Tibial nerve (tissue), 4 donors: ENCODE results near the gene CLIC5. TPM values are rescaled to one million over a fixed set of nuclear protein-coding genes. Genes with fewer than 3 reads are reported as not detected.
A peak's percentile ranks its signal among the peaks of the same experiment; 100 is the strongest.

Source experiments
- DNase-seq, 2 donors: peaks; one replicate each; pipeline ENCODE4 v3.0.0-alpha.2; 2019; ENCODE audit warnings: low spot score in 2 of 2
- H3K27ac ChIP-seq, 4 donors: fragments of 200-600 bp; sonication (generic) in 3 of 4; one replicate each; pipeline ENCODE4 v1.5.1; 2017 to 2019; ENCODE audit warnings: mild to moderate bottlenecking in 1 of 4
- H3K27me3 ChIP-seq, 2 donors: fragments of 200-600 bp; sonication (generic) in 1 of 2; one replicate each; pipeline versions ENCODE4 v1.5.1 to v1.6.0; 2017 to 2019
- H3K36me3 ChIP-seq, 3 donors: fragments of 200-600 bp; sonication (generic); one replicate each; pipeline ENCODE4 v1.5.1; 2018 to 2019
- H3K4me1 ChIP-seq, 4 donors: fragments of 200-600 bp; sonication (generic) in 3 of 4; one replicate each; pipeline ENCODE4 v1.5.1; 2017 to 2019
- H3K4me3 ChIP-seq, 4 donors: fragments of 200-600 bp; sonication (generic) in 3 of 4; one replicate each; pipeline ENCODE4 v1.5.1; 2017 to 2019; ENCODE audit warnings: mild to moderate bottlenecking in 1 of 4, moderate library complexity in 1 of 4
- H3K9me3 ChIP-seq, 4 donors: fragments of 200-600 bp; sonication (generic) in 3 of 4; one replicate each; pipeline ENCODE4 v1.5.1; 2017 to 2019
- EP300 ChIP-seq, 2 donors: sonication (generic); formaldehyde crosslinking; IDR thresholded peaks; one replicate each; pipeline ENCODE4 v1.6.1; 2017; ENCODE audit warnings: antibody characterized with exemption in 2 of 2, mild to moderate bottlenecking in 1 of 2
- POLR2A ChIP-seq, 2 donors: fragments of 450-650 bp; IDR thresholded peaks; one replicate each; pipeline ENCODE4 v1.6.1; 2017; ENCODE audit warnings: antibody characterized with exemption in 2 of 2, mild to moderate bottlenecking in 2 of 2, moderate library complexity in 2 of 2
- WGBS, 2 donors: methylation state at CpG; one replicate each; pipeline ENCODE4 v1.1.5; 2018; 5-methylcytosine and 5-hydroxymethylcytosine counted together
- total RNA-seq, 4 donors: library from RNA; depleted of rRNA; stranded (reverse); fragments of >200 nt; gene quantifications; one replicate each; pipeline ENCODE4 v1.1.0, GENCODE V29; 2016
- TF ChIP-seq, protein P1 (sequence below), 5 experiments: fragments of 200-600 bp in 3 of 5; fragments of 450-650 bp in 2 of 5; sonication (generic) in 3 of 5; IDR thresholded peaks; one replicate each; pipeline ENCODE4 v1.5.1; 2016 to 2019; ENCODE audit warnings: antibody characterized with exemption in 5 of 5, mild to moderate bottlenecking in 3 of 5, moderate library complexity in 2 of 5

CLIC5 gene
- total RNA-seq, 4 donors from 2014 or later: 6.6 to 47.2 (median 34.8) TPM

GRCh38 chr6:45870531-45870930 is 145.1 kb downstream of the CLIC5 start:
- no peak for DNase-seq
- H3K27ac ChIP-seq: no peak overlapping the region
- H3K4me3 ChIP-seq: no peak overlapping the region
- WGBS, 2 donors: 49 to 51% methylated on average over 4 of the region's 4 CpGs
- peaks cover 0 to 3% (median 0%) of the 10 kb centered on the region in 4 donors for H3K4me1 ChIP-seq
- TF ChIP-seq, protein P1, sequence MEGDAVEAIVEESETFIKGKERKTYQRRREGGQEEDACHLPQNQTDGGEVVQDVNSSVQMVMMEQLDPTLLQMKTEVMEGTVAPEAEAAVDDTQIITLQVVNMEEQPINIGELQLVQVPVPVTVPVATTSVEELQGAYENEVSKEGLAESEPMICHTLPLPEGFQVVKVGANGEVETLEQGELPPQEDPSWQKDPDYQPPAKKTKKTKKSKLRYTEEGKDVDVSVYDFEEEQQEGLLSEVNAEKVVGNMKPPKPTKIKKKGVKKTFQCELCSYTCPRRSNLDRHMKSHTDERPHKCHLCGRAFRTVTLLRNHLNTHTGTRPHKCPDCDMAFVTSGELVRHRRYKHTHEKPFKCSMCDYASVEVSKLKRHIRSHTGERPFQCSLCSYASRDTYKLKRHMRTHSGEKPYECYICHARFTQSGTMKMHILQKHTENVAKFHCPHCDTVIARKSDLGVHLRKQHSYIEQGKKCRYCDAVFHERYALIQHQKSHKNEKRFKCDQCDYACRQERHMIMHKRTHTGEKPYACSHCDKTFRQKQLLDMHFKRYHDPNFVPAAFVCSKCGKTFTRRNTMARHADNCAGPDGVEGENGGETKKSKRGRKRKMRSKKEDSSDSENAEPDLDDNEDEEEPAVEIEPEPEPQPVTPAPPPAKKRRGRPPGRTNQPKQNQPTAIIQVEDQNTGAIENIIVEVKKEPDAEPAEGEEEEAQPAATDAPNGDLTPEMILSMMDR (IDR thresholded peaks at IDR 0.05): no peak
- TF ChIP-seq EP300 (IDR thresholded peaks at IDR 0.05) (no peak), POLR2A (IDR thresholded peaks at IDR 0.05) (no peak)
- no peaks in the 10 kb centered on the region for H3K27me3 ChIP-seq
- no peaks in the 10 kb centered on the region for H3K9me3 ChIP-seq
- no peaks in the 10 kb centered on the region for H3K36me3 ChIP-seq

DNA sequence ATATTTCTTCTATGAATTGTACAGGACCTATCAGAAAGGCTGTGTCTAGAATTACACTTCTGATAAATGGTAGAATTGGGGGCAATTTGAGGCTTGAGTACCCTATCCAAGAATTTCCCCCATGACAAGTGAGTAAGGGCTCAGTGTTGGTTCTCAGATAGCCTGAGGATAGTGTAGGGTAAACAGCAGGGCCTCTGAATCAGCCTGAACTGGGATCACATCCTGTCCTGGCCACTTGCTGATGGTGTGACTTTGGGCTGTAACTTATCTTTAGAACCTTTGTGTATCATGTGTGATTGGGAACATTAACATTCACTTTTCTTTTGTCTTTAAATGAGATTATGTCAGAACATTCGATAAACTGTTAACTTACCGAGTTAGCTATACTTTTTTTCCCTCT is 151.0 kb downstream of the CLIC5 start:
- WGBS, 2 donors: 90 to 93% methylated on average over 2 of the region's 2 CpGs
- TF ChIP-seq EP300 (IDR thresholded peaks at IDR 0.05) (no peak), POLR2A (IDR thresholded peaks at IDR 0.05) (no peak)
- TF ChIP-seq, protein P1 (IDR thresholded peaks at IDR 0.05): no peak
- no peaks in the 10 kb centered on the region for H3K36me3 ChIP-seq
- H3K27ac ChIP-seq: no peak overlapping the region
- peaks cover 0 to 4% (median 0%) of the 10 kb centered on the region in 4 donors for H3K4me1 ChIP-seq
- no peak for DNase-seq
- H3K9me3 ChIP-seq: no peaks in the 10 kb centered on the region
- no peak overlapping the region for H3K4me3 ChIP-seq
- no peaks in the 10 kb centered on the region for H3K27me3 ChIP-seq

- H3K27ac ChIP-seq: no peak overlapping the region
- H3K4me3 ChIP-seq: no peak overlapping the region
- TF ChIP-seq EP300 (IDR thresholded peaks at IDR 0.05) (no peak), POLR2A (IDR thresholded peaks at IDR 0.05) (no peak)
- TF ChIP-seq, protein P1 (IDR thresholded peaks at IDR 0.05): no peak
- no peak for DNase-seq
- no peaks in the 10 kb centered on the region for H3K9me3 ChIP-seq
- peaks cover 0 to 5% (median 0%) of the 10 kb centered on the region in 4 donors for H3K4me1 ChIP-seq
- H3K36me3 ChIP-seq: no peaks in the 10 kb centered on the region
- no peaks in the 10 kb centered on the region for H3K27me3 ChIP-seq
- 77 to 81% methylated on average over 3 of the region's 3 CpGs for WGBS, 2 donors
These were observed 157.0 kb downstream of the CLIC5 start for GRCh38 chr6:45858691-45859090.

- Histone ChIP-seq H3K36me3 (no peaks in the 10 kb centered on the region), H3K27me3 (no peaks in the 10 kb centered on the region), H3K9me3 (no peaks in the 10 kb centered on the region), H3K4me1 (peaks cover 0 to 5% (median 0%) of the 10 kb centered on the region in 4 donors), H3K4me3 (no peak overlapping the region), H3K27ac (no peak overlapping the region)
- no peak for DNase-seq
- TF ChIP-seq POLR2A (IDR thresholded peaks at IDR 0.05): no peak
- TF ChIP-seq EP300 (IDR thresholded peaks at IDR 0.05): no peak
- TF ChIP-seq, protein P1 (IDR thresholded peaks at IDR 0.05): no peak
- WGBS, 2 donors: 88 to 89% methylated on average over 2 of the region's 2 CpGs
These were observed 157.8 kb downstream of the CLIC5 start for GRCh38 chr6:45857827-45858226.

DNA sequence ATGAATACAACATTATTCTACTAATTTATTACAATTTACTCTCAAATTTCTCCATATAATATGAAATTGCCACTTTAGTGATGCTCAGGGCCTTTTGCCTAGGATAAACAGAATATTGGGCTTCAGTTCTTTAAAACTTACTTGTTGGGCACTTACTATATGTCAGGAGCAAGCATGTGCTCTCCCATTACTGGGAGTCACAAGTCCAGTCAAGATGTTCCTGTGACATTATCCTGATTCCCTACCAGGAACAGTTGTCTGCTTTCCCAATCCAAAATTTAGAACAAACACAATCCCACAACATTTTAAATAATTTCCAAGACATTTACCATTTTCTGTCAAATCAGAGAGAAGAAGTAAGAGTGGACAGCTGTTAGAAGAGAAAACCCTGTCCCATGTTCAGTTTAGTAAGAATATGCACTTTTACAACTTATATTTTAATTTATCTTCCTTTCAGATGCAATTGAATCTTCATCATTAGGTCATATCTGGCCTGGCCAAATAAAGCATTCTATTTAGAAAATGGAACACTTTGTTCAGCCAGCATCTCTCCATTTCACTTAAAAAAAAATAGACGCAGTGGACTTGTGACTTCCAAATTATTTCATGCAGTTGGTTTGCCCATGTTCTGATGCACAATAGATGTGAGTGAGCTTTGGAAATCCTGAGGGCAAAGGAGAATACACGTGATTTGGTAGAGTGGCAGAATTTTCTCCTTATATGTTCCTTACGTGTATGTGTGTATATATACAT is 159.8 kb downstream of the CLIC5 start:
- Histone ChIP-seq H3K27me3 (no peaks in the 10 kb centered on the region), H3K4me3 (no peak overlapping the region), H3K27ac (peak overlapping the region in 1 of 4 donors; percentile 76), H3K9me3 (no peaks in the 10 kb centered on the region), H3K36me3 (no peaks in the 10 kb centered on the region), H3K4me1 (peaks cover 0 to 5% (median 0%) of the 10 kb centered on the region in 4 donors)
- peak in 1 of 2 donors; percentile 26 for DNase-seq
- 63 to 67% methylated on average over 3 of the region's 3 CpGs for WGBS, 2 donors
- peak in 1 of 2 donors; percentile 65 for TF ChIP-seq EP300 (IDR thresholded peaks at IDR 0.05)
- TF ChIP-seq, protein P1 (IDR thresholded peaks at IDR 0.05): no peak
